Activated naive CD8-positive, alpha-beta T cell treated with anti-CD3 and anti-CD28 coated beads, Interleukin-2, amount 10 ng/mL, durations not matched to agents 7 days and 5 days (primary cell): Measurements from ENCODE around the gene SORCS2. TPM values are rescaled to one million over a fixed set of nuclear protein-coding genes. Genes with fewer than 3 reads are reported as not detected.

Source experiments
- ATAC-seq: fragments of 150-1000 bp; cut with Tn5 transposase; one replicate; pipeline ENCODE4 v1.10.0; 2021; ENCODE audit warnings: low read depth, moderate library complexity
- POLR2A ChIA-PET: fragments of 350-600 bp; sonication (Branson Sonifier 250); formaldehyde crosslinking; loops from one replicate; lab custom pipeline; 2021; ENCODE audit warnings: antibody characterized with exemption; lab: Charles Lee
- DNase-seq: peaks from one replicate; pipeline ENCODE4 v3.0.0; 2021
- H3K27ac Mint-ChIP-seq: one replicate; pipeline ENCODE4 v1.8.0; 2022; ENCODE audit warnings: mild to moderate bottlenecking, mixed read lengths
- H3K27me3 Mint-ChIP-seq: one replicate; pipeline ENCODE4 v1.8.0; 2022; ENCODE audit warnings: mild to moderate bottlenecking, moderate library complexity, mixed read lengths
- H3K36me3 Mint-ChIP-seq: one replicate; pipeline ENCODE4 v1.8.0; 2021; ENCODE audit warnings: mild to moderate bottlenecking, mixed read lengths
- H3K4me1 Mint-ChIP-seq: one replicate; pipeline ENCODE4 v1.8.0; 2021; ENCODE audit warnings: mixed read lengths
- H3K4me3 Mint-ChIP-seq: one replicate; pipeline ENCODE4 v1.8.0; 2022; ENCODE audit warnings: mild to moderate bottlenecking, moderate library complexity, mixed read lengths
- H3K9me3 Mint-ChIP-seq: one replicate; pipeline ENCODE4 v1.8.0; 2021; ENCODE audit warnings: mixed read lengths
- total RNA-seq, 2 experiments: library from RNA; stranded (reverse); gene quantifications; one replicate each; pipeline ENCODE4 v1.2.3, GENCODE V29; 2021

SORCS2 gene
- total RNA-seq, 2 experiments from 2014 or later: not detected

GRCh38 chr4:7487998-7488671 is 295.8 kb downstream of the SORCS2 start:
- peaks cover 10% of the 10 kb centered on the region for H3K27me3 Mint-ChIP-seq
- POLR2A ChIA-PET: no interaction called here
- no peaks in the 10 kb centered on the region for H3K36me3 Mint-ChIP-seq
- H3K4me3 Mint-ChIP-seq: no peak overlapping the region
- no peaks in the 10 kb centered on the region for H3K9me3 Mint-ChIP-seq
- H3K4me1 Mint-ChIP-seq: no peaks in the 10 kb centered on the region
- no peak overlapping the region for H3K27ac Mint-ChIP-seq
- DNase-seq: no peak
- ATAC-seq: no peak

DNA sequence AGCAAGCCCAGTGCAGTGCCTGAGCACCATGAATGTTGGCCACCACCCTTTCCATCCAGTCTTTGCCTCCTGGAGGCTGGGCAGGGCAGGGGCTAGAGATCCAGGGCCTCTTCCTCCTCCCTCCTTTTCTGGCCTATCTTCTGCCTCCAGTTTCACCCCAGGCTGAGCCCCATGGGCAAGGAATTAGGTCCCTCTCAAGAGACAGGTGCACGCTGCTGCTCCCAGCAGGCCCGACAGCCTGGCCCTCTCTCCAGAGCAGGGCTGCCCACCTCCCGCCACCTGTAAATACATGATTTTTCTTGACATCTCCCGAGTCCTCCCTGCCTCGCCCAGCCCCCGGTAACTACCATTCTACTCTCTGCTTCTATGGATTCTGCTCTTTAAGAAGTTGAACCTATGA is 299.6 kb downstream of the SORCS2 start:
- Mint-ChIP-seq H3K4me1 (no peaks in the 10 kb centered on the region), H3K4me3 (no peak overlapping the region), H3K27ac (no peak overlapping the region), H3K9me3 (no peaks in the 10 kb centered on the region), H3K36me3 (no peaks in the 10 kb centered on the region), H3K27me3 (peaks cover 7% of the 10 kb centered on the region)
- ATAC-seq: no peak
- DNase-seq: no peak
- POLR2A ChIA-PET: no interaction called here

DNA sequence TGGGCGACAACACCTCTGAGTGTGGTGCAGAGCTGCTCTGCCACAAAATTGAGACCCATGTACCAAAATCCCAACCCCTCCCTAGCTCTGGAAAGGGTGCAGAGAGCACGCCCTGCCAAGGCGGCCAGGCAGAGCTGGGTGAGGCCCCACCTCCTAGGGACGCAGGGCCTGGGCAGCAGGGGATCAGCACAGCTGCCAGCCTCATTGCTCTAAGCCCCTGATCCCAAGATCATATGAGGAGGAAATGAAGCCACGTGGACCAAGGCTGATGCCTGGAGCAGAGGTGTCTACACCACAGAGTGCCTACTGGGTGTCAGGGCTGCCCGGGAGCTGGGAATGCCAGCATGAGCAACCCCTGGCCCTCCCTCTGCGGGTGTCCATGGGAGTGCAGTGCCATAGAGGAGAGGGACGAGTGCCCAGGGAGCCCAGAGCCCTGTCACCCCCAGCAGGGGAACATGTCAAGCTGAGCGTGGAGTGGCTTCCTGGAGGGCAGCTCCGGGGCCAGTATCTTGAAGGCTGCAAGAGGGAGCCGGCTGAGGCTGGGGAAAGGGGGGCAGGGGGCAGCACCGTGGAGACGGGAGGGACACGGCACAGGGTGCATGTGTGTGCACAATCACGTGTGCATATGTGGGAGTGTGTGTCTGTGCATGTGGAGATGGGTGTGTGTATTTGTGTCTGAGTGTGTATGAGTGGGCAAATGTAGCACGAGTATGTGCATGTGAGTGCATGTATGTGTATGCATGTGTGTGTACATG is 306.3 kb downstream of the SORCS2 start:
- H3K9me3 Mint-ChIP-seq: no peaks in the 10 kb centered on the region

GRCh38 chr4:7499661-7500060 is 307.3 kb downstream of the SORCS2 start:
- Mint-ChIP-seq H3K36me3 (no peaks in the 10 kb centered on the region), H3K9me3 (no peaks in the 10 kb centered on the region), H3K27ac (no peak overlapping the region), H3K4me3 (no peak overlapping the region), H3K27me3 (peaks cover 3% of the 10 kb centered on the region), H3K4me1 (no peaks in the 10 kb centered on the region)
- ATAC-seq (no peak), DNase-seq (no peak)
- POLR2A ChIA-PET: no interaction called here

More for the DNA sequence above, 306.3 kb downstream of the SORCS2 start:
- DNase-seq (no peak), ATAC-seq (no peak)
- POLR2A ChIA-PET: no interaction called here
- no peaks in the 10 kb centered on the region for H3K4me1 Mint-ChIP-seq
- peaks cover 3% of the 10 kb centered on the region for H3K27me3 Mint-ChIP-seq
- no peaks in the 10 kb centered on the region for H3K36me3 Mint-ChIP-seq
- no peak overlapping the region for H3K4me3 Mint-ChIP-seq
- no peak overlapping the region for H3K27ac Mint-ChIP-seq

DNA sequence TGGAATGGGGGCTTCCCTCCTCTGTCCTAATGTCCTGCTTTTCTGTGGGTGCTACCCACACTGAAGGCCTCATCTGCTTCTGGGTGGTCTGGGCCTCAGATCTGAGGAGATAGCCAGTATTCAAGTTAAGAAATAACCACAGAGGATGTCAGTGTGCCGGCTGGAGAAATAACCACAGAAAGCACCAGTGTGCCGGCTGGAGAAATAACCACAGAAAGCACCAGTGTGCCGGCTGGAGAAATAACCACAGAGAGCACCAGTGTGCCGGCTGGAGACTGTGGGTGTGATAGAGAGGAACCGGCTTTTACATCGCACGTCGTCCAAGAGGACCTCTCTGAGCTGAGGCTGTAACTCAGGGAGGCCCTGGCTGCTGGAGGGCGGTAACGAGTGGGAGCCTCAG is 308.1 kb downstream of the SORCS2 start:
- no peak for DNase-seq
- no peak for ATAC-seq
- Mint-ChIP-seq H3K4me1 (no peaks in the 10 kb centered on the region), H3K9me3 (no peaks in the 10 kb centered on the region), H3K36me3 (no peaks in the 10 kb centered on the region), H3K4me3 (no peak overlapping the region), H3K27ac (no peak overlapping the region), H3K27me3 (peaks cover 3% of the 10 kb centered on the region)
- POLR2A ChIA-PET: no interaction called here

DNA sequence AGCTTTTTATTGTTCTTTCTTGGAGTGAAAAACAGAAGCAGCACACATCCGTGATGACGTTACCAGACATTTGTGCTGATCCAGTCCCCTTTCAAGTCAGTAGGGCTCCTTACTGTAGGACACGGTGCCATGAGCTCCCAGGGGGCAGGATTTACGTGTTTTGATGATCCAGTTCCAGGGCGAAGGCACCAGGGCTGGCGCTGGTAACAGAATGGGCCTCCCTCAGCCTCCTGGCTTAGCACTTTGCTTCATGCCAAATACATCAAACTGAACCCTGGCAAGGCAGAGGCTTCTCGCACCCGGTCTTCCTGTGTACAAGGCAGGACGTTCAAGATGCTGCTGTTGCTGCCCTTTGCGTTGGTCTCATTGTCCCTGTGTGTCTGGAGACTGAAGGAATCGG is 309.0 kb downstream of the SORCS2 start:
- H3K36me3 Mint-ChIP-seq: no peaks in the 10 kb centered on the region
- no peak overlapping the region for H3K27ac Mint-ChIP-seq
- no peak overlapping the region for H3K4me3 Mint-ChIP-seq
- POLR2A ChIA-PET: no interaction called here
- DNase-seq (no peak), ATAC-seq (no peak)
- H3K9me3 Mint-ChIP-seq: no peaks in the 10 kb centered on the region
- peaks cover 3% of the 10 kb centered on the region for H3K27me3 Mint-ChIP-seq
- no peaks in the 10 kb centered on the region for H3K4me1 Mint-ChIP-seq

DNA sequence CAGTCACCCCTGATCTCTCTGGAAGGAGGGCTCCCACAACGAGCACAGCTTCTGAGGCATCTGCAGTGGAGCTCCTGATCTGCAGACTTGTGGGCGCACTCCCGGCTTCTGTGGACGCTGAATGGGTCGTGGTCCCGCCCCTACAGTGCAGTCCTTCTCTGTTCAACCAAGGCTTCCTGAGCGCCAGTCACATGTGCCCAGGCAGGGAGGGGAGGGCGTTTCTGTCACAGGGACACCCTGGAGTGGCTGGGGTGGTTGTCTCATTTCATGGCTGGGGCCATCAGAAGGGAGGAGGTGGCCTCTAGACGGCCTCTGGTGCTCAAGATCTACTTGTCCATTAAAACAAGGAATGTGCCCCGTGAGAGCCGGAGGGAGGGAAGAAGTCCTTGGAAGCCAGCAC is 309.5 kb downstream of the SORCS2 start:
- H3K27me3 Mint-ChIP-seq: peaks cover 3% of the 10 kb centered on the region
- no peaks in the 10 kb centered on the region for H3K36me3 Mint-ChIP-seq
- no peaks in the 10 kb centered on the region for H3K9me3 Mint-ChIP-seq
- no peak for ATAC-seq
- no peaks in the 10 kb centered on the region for H3K4me1 Mint-ChIP-seq
- H3K27ac Mint-ChIP-seq: no peak overlapping the region
- H3K4me3 Mint-ChIP-seq: no peak overlapping the region
- no peak for DNase-seq
- POLR2A ChIA-PET: no interaction called here

DNA sequence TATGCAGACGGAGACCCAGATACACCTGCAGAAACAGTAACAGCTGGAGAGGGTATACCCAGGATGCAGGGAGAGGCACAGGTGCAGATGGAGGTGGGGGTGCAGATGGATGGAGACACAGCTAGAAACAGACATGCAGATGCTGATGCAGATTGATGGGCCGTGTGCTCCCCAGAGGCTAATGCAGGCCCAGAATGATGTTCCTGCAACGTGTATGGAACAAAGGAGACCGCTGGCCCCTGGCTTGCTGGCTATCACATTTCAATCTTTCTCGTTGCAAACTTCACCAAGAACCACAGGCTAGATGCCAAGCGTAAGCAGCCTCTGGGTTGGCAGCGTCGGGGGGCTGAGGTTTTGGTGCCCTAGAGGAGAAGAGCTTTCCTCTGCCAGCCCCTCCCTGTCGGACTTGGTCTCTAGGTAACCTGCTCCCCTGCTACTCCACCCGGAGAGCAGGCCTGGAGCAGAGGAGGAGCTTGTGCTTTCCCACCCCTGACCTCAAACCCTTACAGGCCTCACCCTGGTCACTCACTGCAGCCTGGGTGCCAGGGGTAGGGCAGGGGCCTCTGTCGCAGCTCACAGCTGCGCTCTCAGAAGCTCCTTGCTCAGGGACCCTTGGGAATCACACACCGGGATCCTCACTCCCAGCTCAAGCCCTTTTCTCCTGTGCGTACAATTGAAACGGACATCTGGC is 311.4 kb downstream of the SORCS2 start:
- Mint-ChIP-seq H3K27ac (no peak overlapping the region), H3K9me3 (no peaks in the 10 kb centered on the region), H3K4me3 (no peak overlapping the region), H3K36me3 (no peaks in the 10 kb centered on the region), H3K4me1 (peaks cover 5% of the 10 kb centered on the region), H3K27me3 (peaks cover 11% of the 10 kb centered on the region)
- no peak for ATAC-seq
- DNase-seq: no peak
- POLR2A ChIA-PET: no interaction called here

DNA sequence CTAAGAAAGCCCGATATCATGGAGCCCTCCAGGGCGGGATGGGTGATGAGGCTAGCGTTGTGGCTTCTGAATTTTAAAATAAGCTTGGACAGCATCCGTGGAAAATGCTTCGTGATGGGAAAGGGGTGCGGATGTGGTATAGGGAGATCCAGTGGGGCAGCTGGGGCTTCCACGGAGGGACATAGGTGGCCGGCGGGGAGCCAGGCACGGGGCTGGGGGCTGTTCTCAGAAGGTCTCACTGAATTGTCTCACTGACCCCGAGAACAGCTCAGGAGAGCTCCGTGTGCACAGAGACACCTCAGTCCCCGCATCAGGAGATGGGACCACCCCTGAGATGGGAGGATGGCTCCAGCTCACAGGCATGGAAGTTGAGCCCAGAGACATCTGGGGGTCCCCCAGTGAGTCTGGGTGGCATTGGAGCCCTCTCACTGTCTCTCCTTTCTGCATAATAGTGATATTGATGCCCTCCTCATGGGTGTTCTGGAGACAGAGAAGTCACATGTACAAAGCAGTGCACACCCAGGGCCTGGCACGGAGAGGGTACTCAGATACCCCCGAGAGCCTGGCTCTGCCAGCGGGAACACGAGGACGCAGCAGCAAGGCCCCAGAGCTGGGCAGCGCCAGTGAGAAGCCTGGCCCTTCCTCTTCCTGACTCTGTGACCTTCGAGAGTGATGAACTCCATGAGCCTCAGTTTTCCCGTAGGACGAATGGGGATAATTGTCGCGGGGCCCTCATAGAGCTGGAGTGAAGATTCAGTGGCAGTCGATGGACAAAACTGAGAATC is 313.0 kb downstream of the SORCS2 start:
- H3K4me1 Mint-ChIP-seq: peaks cover 5% of the 10 kb centered on the region
- POLR2A ChIA-PET: no interaction called here

DNA sequence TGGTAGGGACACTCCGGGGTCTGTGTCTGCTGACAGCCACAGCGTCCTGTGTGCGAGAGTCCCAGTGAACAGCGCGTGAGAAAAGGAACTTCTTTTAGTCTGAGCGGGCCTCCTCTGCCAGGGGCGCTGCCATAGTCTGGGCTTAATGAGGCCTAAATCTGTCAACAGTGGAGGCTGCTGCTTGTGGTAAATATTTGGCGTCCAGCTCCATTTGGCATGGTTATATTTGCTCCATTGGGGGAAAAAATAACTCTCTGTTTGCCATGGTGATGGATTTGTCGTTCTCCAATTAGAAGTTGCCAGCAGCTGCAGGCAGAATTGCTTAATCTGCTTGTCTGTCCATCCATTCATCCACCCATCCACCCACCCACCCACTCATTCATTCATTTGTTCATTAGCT is 313.8 kb downstream of the SORCS2 start:
- H3K36me3 Mint-ChIP-seq: no peaks in the 10 kb centered on the region
- POLR2A ChIA-PET: no interaction called here
- ATAC-seq: no peak
- H3K4me1 Mint-ChIP-seq: peaks cover 5% of the 10 kb centered on the region
- no peaks in the 10 kb centered on the region for H3K9me3 Mint-ChIP-seq
- H3K4me3 Mint-ChIP-seq: no peak overlapping the region
- no peak for DNase-seq
- no peak overlapping the region for H3K27ac Mint-ChIP-seq
- H3K27me3 Mint-ChIP-seq: peaks cover 12% of the 10 kb centered on the region

More for the DNA sequence above, 313.0 kb downstream of the SORCS2 start:
- H3K27me3 Mint-ChIP-seq: peaks cover 10% of the 10 kb centered on the region
- no peaks in the 10 kb centered on the region for H3K9me3 Mint-ChIP-seq
- no peak overlapping the region for H3K27ac Mint-ChIP-seq
- no peak overlapping the region for H3K4me3 Mint-ChIP-seq
- no peak for ATAC-seq
- no peak for DNase-seq
- no peaks in the 10 kb centered on the region for H3K36me3 Mint-ChIP-seq

- no peak for ATAC-seq
- Mint-ChIP-seq H3K27ac (no peak overlapping the region), H3K4me3 (no peak overlapping the region), H3K9me3 (no peaks in the 10 kb centered on the region), H3K4me1 (peaks cover 5% of the 10 kb centered on the region), H3K36me3 (no peaks in the 10 kb centered on the region), H3K27me3 (peaks cover 14% of the 10 kb centered on the region)
- POLR2A ChIA-PET: no interaction called here
- no peak for DNase-seq
These were observed 314.2 kb downstream of the SORCS2 start for GRCh38 chr4:7506572-7506971.

DNA sequence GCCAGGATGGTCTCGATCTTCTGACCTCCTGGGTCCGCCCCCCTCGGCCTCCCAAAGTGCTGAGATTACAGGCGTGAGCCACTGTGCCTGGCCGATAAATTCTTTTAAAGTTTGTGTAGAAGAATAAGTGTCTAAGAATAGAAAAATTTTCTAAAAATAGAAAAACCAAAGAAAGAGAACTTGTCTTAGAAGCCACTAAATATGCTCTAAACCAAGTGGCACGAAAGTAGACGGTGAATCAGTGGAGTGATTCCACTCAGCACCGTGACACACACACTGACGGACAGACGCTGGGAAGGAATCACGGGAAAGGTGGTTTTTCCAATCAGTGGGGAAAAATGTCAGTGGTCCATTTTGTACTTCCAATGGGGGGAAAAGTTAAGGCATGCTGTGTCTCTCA is 315.0 kb downstream of the SORCS2 start:
- no peak overlapping the region for H3K4me3 Mint-ChIP-seq
- H3K4me1 Mint-ChIP-seq: peaks cover 5% of the 10 kb centered on the region
- no peak overlapping the region for H3K27ac Mint-ChIP-seq
- H3K9me3 Mint-ChIP-seq: no peaks in the 10 kb centered on the region
- no peaks in the 10 kb centered on the region for H3K36me3 Mint-ChIP-seq
- no peak for DNase-seq
- H3K27me3 Mint-ChIP-seq: peaks cover 14% of the 10 kb centered on the region
- POLR2A ChIA-PET: no interaction called here
- no peak for ATAC-seq

DNA sequence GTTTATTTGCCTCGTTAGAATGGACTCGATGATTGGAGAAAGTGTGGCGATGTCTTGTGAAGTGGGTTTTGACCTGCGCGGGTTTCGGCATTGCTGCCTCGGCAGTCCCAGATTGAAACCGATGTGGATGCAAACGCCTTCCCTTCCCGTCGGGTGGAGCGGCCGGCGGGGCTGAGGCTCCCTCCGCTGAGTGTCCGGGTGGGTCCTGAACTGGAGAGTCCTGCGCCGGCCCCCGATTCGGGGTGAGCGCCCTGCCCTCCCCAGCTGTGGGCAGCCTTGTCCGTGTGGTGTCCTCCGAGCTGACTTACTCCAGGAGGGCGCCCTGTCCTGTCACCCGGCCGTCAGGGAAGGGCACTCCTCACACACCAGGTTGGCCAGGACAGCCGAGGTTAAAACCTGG is 317.7 kb downstream of the SORCS2 start:
- Mint-ChIP-seq H3K36me3 (no peaks in the 10 kb centered on the region), H3K27ac (no peak overlapping the region), H3K9me3 (no peaks in the 10 kb centered on the region), H3K4me1 (peaks cover 5% of the 10 kb centered on the region), H3K4me3 (no peak overlapping the region), H3K27me3 (peaks cover 14% of the 10 kb centered on the region)
- ATAC-seq: no peak
- POLR2A ChIA-PET: no interaction called here
- DNase-seq: no peak
